Adipocyte (in vitro differentiated cells): ENCODE data around the gene WDR59.

Experiments used
- DNase-seq: peaks from one replicate; pipeline ENCODE4 v3.0.0-alpha.2; 2015; ENCODE audit warnings: low read depth
- H3K27me3 ChIP-seq: replicated peaks from 2 replicates; pipeline ENCODE4 v1.7.0; 2013; ENCODE audit warnings: mild to moderate bottlenecking, low read length, moderate library complexity; ENCODE audit not compliant: control insufficient read depth, insufficient read depth
- H3K36me3 ChIP-seq: 2 replicates; pipeline ENCODE4 v1.7.0; 2013; ENCODE audit warnings: low read length, mild to moderate bottlenecking, moderate library complexity; ENCODE audit not compliant: control insufficient read depth, insufficient read depth, severe bottlenecking
- H3K4me1 ChIP-seq: 2 replicates; pipeline ENCODE4 v1.7.0; 2013; ENCODE audit warnings: mild to moderate bottlenecking, low read length, moderate library complexity; ENCODE audit not compliant: control insufficient read depth, insufficient read depth
- H3K4me3 ChIP-seq: 2 replicates; pipeline ENCODE4 v1.7.0; 2013; ENCODE audit warnings: mild to moderate bottlenecking, low read length, moderate library complexity
- H3K9ac ChIP-seq: 2 replicates; pipeline ENCODE4 v1.7.0; 2013; ENCODE audit warnings: mild to moderate bottlenecking, low read length, moderate library complexity
- H3K9me3 ChIP-seq: 2 replicates; pipeline ENCODE4 v1.7.0; 2013; ENCODE audit warnings: mild to moderate bottlenecking, low read length, moderate library complexity; ENCODE audit not compliant: control insufficient read depth

The WDR59 gene

DNA sequence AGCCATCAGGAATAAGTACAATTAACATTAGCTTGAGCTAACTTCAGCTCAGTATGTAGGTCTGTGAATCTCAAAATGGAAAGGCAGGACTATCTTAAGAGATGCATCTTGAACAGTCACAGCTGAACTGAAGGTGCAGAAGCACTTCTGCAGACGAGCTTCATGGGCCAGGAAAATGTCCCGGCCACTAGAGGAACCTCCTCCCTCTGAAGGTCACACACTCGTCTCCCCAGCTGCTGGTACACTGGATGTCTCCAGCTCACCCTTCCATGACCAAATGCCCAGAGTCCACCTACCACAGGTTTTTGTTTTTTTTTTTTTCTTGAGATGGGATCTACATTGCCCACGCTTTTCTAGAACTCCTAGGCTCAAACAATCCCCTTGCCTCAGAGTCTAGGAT is 33.2 kb downstream of the WDR59 start:
- peaks cover 54% of the 10 kb centered on the region for H3K36me3 ChIP-seq

DNA sequence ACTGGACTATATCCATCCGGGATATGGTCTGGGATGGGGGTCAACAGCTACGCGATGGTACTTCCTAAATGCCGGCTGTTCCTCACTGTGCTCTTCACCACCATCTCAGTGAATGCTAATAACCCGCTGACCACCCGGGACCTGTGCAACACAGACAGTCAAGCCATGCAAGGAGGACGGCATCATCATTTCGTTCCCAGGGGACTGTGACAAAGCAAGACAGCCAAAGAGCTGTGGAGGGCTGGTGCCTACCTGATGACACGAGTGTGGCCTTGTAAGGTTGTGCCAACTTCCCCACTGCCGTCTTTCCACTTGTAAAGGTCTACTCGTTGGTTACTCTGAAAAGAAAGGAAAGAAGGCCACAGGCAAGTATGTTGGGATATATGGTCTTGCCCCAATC is 33.7 kb downstream of the WDR59 start:
- Histone ChIP-seq H3K36me3 (peaks cover 56% of the 10 kb centered on the region), H3K9ac (no peak overlapping the region), H3K4me1 (no peaks in the 10 kb centered on the region), H3K9me3 (no peaks in the 10 kb centered on the region), H3K4me3 (no peak overlapping the region), H3K27me3 (no peaks in the 10 kb centered on the region)
- DNase-seq, result no peak

More for the DNA sequence above, 33.2 kb downstream of the WDR59 start:
- Histone ChIP-seq H3K4me3 (no peak overlapping the region), H3K9me3 (no peaks in the 10 kb centered on the region), H3K4me1 (no peaks in the 10 kb centered on the region), H3K27me3 (no peaks in the 10 kb centered on the region), H3K9ac (no peak overlapping the region)
- no peak for DNase-seq

DNA sequence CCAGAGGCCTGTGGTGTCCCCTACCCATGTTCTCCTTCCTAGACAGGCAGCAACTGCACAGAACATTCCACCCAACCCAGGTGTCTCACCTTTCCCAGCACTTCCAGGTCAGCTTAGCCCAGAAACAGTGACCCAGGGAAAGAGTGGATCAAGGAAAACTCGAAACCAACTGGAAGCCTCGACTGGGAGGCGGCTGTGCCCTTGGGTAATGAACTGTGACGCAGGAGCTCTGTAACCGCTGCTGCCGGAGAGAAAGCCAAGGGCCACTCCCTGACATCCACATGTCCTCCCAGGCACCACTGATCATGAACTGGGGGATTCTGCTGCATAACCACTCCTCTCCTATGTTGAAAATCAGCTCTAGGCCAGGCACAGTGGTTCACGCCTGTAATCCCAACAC is 34.4 kb downstream of the WDR59 start:
- Histone ChIP-seq H3K4me1 (no peaks in the 10 kb centered on the region), H3K36me3 (peaks cover 54% of the 10 kb centered on the region), H3K27me3 (no peaks in the 10 kb centered on the region), H3K4me3 (no peak overlapping the region), H3K9me3 (no peaks in the 10 kb centered on the region), H3K9ac (no peak overlapping the region)
- no peak for DNase-seq

DNA sequence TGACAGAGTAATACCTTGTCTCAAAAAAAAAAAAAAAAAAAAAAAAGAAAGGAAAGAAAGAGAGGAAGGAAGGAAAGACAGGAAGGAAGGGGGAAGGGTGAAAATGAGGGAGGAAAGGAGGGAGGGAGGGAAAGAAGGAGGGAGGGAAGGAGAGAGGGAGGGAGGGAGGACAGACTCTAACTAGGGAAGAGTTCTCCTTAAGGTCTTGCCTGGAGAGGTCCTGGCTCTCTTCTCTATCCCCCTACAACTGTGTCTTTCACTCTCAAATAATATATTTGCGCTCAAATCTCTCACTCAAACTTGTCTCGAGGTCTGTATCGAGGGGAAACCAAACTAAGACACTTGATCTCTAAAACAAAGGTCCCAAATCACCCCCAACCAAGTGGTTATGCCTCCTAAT is 35.6 kb downstream of the WDR59 start:
- peaks cover 52% of the 10 kb centered on the region for H3K36me3 ChIP-seq
- no peak overlapping the region for H3K4me3 ChIP-seq
- H3K9me3 ChIP-seq, result no peaks in the 10 kb centered on the region
- no peaks in the 10 kb centered on the region for H3K27me3 ChIP-seq
- no peaks in the 10 kb centered on the region for H3K4me1 ChIP-seq
- no peak for DNase-seq
- H3K9ac ChIP-seq, result no peak overlapping the region

DNA sequence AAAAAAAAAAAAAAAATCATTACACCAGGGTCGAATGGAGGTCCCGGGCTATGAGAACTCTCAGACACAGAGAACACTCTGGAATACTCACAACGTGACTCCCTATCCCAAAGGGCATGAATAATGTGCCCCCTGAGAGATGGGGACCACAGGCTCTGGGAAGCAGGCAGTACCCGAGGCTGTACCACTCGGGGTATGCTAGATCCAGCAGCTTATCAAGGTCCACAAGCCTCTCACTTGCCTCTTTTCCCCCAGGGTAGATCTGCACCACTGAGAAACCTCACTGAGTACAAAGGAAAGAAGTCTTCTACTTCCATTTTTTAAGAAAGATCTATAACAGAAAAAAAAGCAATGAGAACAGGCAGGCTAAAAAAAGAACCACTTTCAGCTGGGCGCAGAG is 40.5 kb downstream of the WDR59 start:
- H3K36me3 ChIP-seq, result peaks cover 54% of the 10 kb centered on the region
- H3K9me3 ChIP-seq, result no peaks in the 10 kb centered on the region
- no peaks in the 10 kb centered on the region for H3K4me1 ChIP-seq
- DNase-seq, result no peak
- no peak overlapping the region for H3K9ac ChIP-seq
- H3K27me3 ChIP-seq, result no peaks in the 10 kb centered on the region
- H3K4me3 ChIP-seq, result no peak overlapping the region

DNA sequence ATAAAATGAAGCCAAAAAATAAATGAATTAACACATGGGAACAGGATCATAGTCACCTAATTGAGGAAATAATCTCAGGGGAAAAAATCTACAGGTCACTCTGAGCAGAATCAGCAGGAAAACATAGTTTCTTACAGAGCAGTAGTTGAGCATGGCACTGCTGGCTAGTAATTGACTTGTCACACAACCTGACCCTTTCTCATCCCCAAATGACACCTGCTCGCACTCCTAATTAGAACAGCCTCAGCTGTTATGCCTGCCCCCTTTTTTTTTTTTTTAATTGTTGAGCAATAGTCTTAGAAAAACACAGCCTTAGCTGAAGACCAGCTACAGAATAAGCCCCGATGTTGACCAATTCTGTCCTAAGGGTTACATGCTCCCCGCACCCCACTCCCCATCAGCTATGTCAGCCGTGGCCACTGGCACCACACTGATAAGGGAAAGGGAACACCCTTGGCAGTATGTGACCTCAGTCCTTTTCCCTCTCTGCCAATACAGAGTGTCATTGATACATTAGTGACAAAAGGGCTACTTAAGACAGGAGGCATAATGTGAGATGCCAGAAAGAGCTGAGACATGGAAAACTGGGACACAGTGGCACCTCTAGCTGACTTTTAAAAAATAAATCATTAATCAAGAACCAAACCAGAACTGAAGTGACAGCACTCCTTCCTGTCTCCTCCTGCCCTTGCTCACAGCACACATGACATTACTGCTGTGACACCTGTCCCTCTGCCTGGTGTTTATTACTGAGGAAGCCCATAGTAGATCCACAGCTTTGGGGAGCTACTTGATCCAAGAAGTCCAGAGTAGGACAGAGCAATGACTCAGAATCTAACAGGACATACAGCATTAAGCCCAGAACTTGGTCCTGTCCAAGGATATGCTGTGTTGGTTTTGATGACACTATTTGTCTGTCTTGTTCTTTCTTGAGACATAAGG is 41.7 kb downstream of the WDR59 start:
- no peak for DNase-seq
- Histone ChIP-seq H3K9me3 (no peaks in the 10 kb centered on the region), H3K4me1 (no peaks in the 10 kb centered on the region), H3K27me3 (no peaks in the 10 kb centered on the region), H3K9ac (no peak overlapping the region), H3K4me3 (no peak overlapping the region), H3K36me3 (peaks cover 52% of the 10 kb centered on the region)

DNA sequence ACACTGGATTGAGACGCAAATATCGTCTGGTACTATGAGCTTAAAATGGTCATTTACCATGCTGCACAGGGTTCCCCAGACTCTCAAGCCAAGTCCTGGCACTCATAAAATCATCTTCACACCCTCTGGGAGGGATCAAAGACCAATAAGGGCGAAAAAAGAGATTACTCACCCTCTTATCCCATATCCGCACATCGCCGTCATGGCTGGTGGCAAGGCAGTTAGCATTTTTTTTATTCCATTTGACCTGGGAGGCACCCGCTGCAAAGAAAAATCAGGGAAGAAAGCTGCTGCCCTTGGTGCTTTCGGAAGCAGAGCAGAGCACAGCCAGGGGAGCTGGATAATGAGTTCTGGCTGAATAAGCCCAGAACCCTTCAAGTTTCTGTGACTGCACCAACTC is 42.4 kb downstream of the WDR59 start:
- DNase-seq, result no peak
- H3K4me1 ChIP-seq, result no peaks in the 10 kb centered on the region
- peaks cover 52% of the 10 kb centered on the region for H3K36me3 ChIP-seq

DNA sequence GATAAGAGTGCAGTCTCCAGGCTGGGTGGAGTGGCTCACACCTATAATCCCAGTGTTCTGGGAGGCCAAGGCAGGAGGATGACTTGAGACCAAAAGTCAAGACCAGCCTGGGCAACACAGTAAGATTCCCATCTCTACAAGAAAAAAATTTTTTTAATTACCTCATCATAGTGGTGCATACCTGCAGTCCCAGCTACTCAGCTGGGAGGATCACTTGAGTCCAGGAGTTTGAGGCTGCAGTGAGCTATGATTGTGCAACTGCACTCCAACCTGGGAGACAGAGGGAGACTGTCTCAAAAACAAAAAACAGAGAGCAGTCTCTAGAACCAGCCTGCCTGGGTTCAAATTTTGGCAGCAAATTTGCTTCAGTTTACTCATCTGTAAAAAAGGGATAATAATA is 45.2 kb downstream of the WDR59 start:
- no peak for DNase-seq
- Histone ChIP-seq H3K36me3 (peaks cover 36% of the 10 kb centered on the region), H3K9me3 (no peaks in the 10 kb centered on the region), H3K4me1 (peaks cover 9% of the 10 kb centered on the region), H3K27me3 (no peaks in the 10 kb centered on the region), H3K4me3 (no peak overlapping the region), H3K9ac (no peak overlapping the region)

More for the DNA sequence above, 42.4 kb downstream of the WDR59 start:
- Histone ChIP-seq H3K4me3 (no peak overlapping the region), H3K27me3 (no peaks in the 10 kb centered on the region), H3K9me3 (no peaks in the 10 kb centered on the region), H3K9ac (no peak overlapping the region)

DNA sequence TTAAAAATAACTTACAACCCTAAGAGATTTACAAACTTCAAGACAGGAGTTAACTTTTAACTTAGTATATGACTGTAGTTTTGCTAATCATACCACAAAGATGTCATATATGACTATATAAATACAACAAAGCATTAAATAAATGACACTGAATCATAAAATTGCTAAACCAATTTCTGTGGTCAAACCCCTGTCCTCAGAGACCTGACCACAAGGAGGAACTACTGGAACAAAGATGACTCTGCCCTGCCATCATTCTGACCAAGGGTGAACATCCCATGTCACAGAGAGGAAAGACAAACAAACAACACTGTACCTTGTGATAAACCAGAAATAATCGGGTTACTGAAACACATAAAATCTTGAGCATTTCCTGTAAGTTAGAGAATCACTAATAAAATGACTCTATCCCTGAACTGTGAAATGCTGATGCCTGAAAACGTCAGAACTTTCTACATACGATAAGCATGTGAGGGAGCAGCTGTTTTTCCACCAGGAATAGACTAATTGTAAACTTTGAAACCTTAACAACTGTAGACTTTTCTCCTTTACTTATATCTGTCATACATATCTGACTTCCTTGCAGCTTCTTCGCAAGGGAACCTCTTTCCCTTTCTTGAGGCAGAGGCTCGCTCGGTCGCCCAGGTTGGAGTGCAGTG is 47.9 kb downstream of the WDR59 start:
- Histone ChIP-seq H3K4me1 (peaks cover 9% of the 10 kb centered on the region), H3K9me3 (no peaks in the 10 kb centered on the region), H3K9ac (no peak overlapping the region), H3K4me3 (no peak overlapping the region), H3K27me3 (no peaks in the 10 kb centered on the region), H3K36me3 (peaks cover 31% of the 10 kb centered on the region)
- peak; percentile 60 for DNase-seq

DNA sequence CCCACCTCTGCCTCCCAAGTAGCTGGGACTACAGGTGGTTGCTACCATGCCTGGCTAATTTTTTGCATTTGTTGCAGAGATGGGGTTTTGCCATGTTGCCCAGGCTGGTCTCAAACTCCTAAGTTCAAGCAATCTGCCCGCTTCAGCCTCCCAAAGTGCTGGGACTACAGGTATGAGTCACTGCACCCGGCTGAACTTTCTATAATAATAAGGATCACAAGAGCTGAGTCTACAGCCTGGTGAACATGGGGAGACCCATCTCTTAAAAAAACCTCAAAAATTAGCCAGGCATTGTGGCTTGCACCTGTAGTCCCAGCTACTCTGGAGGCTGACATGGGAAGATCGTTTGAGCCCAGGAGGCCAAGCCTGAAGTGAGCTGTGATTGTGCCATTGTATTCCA is 53.5 kb downstream of the WDR59 start:
- Histone ChIP-seq H3K4me1 (no peaks in the 10 kb centered on the region), H3K27me3 (no peaks in the 10 kb centered on the region), H3K36me3 (peaks cover 38% of the 10 kb centered on the region), H3K9ac (no peak overlapping the region), H3K9me3 (no peaks in the 10 kb centered on the region), H3K4me3 (no peak overlapping the region)
- DNase-seq, result no peak

DNA sequence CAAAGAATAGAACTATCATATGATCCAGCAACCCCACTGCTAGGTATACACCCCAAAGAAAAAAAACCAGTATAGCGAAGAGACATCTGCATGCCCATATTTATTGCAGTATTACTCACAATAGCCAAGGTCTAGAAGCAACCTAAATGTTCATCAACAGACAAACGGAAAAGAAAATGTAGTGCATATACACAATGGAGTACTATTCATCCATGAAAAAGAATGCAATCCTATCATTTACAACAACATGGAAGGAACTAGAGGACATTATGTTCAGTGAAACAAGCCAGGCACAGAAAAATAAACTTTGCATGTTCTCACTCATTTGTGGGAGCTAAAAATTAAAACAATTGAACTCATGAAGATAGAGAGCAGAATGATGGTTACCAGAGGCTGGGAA is 55.3 kb downstream of the WDR59 start:
- Histone ChIP-seq H3K4me3 (no peak overlapping the region), H3K36me3 (peaks cover 36% of the 10 kb centered on the region), H3K4me1 (no peaks in the 10 kb centered on the region), H3K9me3 (no peaks in the 10 kb centered on the region), H3K27me3 (no peaks in the 10 kb centered on the region), H3K9ac (no peak overlapping the region)
- no peak for DNase-seq
